NCI-H2227 (cell line): ENCODE results near the gene CHMP2B.

Experiments
- DNase-seq: peaks from one replicate; lab custom pipeline; 2025; ENCODE audit not compliant: unreplicated experiment; lab: John Stamatoyannopoulos, UW

The CHMP2B gene, protein sequence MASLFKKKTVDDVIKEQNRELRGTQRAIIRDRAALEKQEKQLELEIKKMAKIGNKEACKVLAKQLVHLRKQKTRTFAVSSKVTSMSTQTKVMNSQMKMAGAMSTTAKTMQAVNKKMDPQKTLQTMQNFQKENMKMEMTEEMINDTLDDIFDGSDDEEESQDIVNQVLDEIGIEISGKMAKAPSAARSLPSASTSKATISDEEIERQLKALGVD

DNA sequence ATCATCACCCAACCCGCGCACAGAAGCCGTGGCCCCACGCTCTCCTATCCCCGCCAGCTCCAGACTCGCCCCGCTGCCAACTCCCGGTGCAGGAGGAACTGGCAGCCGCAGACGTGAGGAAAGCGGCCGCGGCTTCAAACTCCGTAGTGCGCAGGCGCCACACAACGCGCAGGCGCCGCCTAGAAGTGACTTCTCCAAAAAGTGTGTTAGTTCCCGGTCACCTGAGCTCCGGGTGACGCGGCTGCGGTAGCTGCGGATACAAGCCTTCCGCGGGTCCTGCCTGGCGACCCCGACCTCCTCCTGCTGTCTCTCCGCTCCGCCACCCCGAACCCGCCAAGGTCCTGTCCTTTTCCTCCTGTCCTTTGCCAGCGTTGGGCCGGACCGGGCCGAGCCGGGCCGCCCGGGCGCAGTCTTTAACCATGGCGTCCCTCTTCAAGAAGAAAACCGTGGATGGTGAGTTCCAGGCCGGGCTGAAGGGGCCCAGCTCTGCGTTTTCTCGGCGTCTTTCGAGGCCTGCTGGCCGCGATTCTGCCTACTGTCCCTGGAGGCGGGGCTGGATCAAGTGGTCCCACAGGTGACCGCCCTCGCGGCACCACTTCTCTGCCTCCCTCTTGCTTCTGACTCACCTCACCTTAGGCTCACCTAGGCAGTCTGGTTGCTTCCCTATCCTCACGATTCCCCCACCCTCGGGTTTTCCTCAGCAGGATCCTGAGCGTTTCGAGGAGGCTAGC, at the start of gene CHMP2B:
TSS of gene CHMP2B (plus strand) at position 206 of the 731 bp plus-strand sequence. CDS start at position 420, 214 bp downstream.
- peak; percentile 90 for DNase-seq

DNA sequence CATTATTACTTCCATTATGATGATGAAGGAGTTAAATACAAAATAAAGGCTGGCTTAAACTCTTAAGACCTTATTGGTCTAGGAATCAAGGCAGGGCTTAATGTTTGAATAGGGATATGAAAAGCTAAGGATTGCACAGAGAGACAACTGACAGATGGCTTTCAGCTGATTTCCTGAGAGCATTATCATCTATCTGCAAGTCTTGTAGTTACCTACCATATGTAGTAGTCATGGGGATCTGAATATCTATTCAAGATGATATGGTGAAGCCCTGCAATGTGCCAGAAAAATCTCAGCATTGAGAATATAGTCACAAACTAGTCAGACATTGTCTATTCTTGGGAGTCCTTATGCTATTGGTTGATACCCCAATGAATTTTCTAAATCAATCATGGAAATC, 47.5 kb upstream of the CHMP2B start:
- DNase-seq, result no peak

DNA sequence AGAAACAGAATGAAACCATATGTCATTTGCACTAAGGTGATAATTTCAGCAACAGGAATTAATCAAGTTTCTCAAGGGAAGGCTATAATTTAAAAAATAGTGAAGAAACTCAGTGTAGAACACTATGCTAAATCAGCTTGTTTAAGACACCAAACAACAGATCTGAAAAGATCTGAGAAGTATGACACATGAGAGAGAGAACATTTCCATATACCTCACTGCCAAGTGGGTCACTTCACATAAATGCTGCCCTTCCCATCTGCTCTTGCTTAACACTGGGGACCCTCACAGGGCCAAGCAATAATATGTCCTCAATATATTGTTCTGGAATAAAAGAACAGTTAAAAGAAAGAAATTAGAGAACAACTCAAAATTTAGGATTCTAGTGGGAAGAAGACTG, 45.6 kb upstream of the CHMP2B start:
- no peak for DNase-seq

DNA sequence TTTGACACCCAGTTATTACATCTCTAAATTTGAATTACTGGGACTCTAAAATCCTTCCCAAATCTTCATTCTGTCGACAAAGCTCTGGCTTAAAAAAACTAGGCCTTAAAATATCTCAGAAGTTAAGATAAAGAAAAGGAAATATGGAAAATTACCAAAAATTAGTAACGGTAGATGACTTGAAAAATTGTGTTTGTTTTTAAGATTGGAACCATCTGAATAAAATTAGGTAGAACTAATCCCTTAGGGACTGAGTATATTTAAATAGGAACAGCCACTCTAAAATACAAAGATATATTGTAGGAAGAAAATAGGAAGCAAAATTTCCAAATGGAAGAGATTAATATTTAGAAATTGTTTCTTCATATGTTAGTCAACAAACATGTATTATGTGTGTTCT, 45.1 kb upstream of the CHMP2B start:
- no peak for DNase-seq

DNA sequence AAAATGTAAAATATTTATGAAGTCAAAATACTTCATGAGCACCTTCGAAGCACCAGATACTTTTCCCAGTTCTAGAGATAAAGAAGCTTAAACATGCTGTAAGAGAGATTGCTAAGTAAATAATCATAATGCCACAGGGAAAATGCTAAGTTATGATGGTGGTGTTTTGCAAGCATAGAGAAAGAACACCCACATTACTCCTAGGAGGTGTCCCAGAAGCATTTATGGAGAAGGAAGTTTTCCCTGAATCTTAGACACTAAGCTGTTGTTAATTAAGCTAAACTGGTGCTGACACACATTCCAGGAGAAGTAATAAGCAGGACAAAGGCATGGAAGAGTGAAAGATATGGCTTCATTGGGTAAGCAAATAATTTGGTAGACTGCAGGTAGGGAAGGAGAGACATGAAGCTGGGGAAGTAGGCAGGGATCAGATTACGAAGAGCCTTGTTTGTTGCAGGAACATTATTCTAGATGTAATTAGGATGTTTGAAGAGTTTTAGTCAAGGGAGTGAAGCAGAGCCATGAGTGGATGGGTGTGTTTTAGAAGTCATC, 40.4 kb upstream of the CHMP2B start:
- DNase-seq, result no peak

DNA sequence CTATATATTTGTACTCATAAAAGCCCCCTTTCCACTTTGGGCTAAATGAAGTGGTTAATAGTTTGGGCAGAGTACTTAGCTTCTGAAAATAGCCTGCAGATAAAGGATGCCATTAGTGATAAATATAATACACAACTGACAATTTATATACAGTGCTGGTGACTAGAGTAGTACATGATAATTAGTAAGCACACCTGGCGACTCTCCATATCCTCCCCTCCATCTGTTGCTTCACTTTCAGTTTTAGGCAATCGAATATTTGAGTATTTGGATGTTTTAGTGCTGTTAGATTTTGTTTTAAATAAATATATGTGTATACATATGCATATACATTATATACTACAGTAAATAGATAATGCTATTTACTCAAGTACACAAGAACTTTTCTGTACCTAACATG, 35.9 kb upstream of the CHMP2B start:
- DNase-seq, result no peak

DNA sequence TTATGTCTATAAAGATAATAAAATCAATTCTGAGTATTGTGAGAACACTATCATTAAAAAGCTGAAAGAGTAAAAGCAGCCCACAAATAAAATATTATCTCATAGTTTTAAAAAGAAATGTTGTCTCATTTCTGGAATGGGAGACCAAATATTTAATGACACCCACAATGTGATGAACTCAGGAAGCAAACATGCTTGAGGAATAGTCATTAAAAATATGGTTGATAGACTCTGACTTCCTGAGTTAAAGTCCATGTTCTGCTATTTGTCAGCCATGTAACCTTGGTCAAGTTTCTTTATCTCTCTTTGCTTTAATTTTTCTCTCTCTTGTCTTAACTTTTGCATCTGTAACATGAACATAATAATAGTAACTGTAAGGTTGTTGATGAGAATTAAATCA, 35.5 kb upstream of the CHMP2B start:
- DNase-seq, result no peak

DNA sequence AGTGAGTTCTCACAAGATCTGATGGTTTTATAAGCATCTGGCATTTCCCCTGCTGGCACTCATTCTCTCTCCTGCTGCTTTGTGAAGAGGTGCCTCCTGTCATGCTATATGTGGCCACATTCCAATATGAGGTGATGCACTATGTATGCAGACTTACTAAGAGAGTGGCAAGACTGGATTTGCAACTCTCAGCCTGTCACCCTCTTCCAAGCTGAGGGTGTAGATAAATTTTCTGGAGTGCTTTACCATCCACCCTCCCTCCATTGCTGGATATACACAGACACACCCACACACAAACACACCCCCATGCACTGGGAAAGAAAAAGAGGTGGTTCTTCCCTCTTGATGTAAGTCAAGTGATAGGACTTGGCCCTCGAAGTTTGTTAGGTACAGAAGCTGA, 30.2 kb upstream of the CHMP2B start:
- no peak for DNase-seq

DNA sequence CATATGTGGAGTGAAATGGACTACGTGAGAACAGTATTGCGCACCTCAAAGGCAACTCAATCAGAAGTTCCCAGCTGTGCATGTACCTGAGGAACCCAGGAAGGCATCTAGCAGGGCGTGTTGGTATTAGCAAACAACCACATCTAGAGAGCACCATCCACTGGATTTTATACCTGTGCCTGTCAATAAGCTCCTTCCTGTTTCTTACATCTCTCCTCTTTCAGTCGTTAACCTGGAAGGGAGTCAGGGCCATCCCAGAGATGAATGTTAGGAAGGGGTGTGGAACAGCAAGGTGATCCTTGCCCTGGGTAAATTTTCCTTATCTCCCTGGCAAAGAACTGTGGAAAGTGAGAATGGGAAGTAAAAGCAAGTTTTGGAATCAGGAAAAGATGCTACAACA, 29.6 kb upstream of the CHMP2B start:
- no peak for DNase-seq

DNA sequence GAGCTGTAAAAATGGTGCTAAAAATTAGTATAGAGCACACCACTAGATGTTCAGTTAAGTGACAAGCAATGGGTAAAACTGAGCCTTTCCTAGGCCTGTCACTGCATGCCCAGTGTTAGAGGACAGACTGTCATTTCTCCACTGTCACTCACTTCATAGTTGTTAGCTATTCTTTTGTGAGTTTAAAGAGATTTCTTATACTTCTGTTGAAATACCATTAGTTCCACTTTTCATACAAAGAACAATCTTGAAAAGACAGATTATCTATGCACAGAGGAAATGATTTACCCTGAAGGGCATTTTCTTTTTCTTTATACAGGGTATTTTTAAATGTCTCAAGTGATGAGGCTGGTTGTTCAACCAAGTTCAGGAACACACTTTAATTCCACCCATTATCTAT, 28.3 kb upstream of the CHMP2B start:
- DNase-seq, result no peak

DNA sequence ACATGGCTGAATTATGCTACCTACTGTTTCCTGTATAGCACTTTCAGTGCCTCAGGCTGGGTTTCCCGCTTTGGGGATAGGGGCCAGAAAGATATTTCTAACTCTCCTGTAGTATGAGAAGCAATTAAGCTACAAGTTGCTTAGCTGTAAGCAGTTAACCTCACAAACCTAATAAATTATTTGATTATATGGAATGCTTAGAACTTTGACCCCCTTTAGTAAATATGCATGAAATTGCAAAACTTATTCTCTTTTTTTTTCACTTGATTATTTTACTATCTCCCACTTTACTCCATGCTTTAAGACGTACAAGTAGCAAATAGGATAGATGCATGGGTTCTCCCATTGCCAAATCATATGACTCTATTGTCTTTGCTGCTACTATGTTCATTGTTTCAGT, 27.5 kb upstream of the CHMP2B start:
- DNase-seq, result no peak

DNA sequence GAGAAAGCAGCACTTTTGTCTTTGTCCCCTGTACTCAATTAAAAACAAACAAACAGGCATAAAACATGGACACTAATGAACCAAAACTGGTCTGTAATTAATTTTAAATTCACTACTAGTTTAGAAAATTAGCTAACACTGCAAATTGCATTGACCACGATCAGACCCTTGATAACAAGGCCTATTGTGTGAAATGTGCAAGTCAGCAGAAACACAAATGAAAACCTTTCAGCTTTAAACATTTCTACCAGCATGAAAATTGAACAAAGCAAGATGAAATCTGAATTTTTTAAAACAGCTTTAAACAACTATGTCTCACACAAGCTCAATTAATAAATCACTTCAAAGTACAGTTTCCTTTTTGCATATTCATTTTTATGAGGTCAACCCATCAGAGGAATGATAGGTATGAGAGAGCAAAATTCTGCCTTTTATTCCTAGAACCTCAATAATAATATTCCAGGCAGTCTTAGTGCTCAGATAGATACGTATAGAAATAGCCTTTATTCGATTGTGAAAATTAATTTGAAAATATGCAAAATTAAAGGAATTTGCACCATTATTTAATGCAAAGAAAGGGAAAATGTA, 27.0 kb upstream of the CHMP2B start:
- no peak for DNase-seq

DNA sequence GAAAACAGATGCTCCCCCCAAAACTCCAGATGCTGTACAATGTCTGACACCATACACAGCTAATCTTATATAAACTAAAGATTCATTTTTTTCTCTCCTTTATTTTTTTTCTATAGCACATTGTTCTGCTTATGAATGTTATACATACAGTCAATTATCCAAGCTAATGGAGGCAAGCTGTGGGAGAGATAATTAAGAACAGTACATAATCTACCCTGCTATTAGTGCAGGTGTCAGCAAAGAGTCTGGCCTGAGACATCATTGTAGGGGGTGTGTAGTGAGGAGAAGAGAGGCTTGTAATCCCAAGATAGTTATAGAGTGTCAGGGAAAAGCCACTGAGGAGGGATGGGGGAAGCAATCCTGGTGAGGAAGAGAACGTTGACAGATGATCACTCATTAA, 25.4 kb upstream of the CHMP2B start:
- DNase-seq, result no peak

DNA sequence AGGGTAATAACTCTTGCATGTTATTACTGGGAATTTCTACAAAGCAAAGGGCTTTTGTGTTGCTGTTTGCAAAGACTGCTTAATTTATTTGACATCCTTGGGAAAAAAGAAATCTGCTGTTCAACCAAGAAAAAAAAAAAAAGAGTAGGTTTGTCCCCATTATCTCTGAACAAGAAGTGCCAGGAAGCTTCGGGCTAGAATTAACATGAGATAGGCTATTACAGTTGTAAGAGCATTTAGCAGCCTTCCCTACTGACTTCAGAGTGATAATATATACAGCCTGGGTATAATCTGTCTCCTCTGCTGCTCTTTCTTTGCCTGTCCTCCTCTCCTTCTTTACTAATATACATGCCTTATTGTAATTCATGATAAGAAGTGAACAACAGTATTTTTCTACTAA, 23.3 kb upstream of the CHMP2B start:
- no peak for DNase-seq

DNA sequence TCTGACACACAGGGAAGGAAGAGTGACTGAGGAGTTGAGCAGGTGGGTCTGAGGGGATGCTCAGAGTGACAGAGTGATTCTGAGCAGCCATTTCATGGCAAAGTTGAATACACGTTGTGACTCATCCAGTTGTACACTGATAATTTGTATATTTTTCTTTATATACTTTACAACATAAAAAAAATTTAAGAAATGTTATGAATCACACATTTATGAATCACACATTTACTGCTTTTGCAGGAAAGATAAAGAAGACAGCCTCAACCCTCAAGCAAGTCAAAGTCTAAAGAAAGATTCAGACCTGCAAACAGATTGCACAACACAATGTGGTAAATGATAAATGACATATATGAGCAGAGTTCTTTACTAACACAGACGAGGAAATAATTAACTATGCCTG, 21.0 kb upstream of the CHMP2B start:
- no peak for DNase-seq

DNA sequence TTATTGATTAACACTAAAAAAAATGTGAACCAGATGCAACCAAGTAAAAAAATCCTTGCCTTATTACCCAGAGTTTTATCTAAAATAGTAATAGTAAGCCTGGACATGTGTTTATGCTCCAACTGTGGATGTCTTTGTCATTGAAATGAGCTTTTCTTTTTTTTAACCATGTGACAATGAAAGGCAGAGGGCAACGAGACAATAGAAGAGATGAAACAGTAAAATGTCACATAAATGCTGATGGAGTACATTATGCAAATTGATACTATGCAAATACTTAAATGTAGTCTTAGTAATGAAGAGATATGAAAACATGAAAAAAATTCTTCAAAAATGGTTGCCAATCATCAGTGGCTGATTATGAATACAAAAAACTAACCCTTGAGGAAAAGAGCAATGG, 20.5 kb upstream of the CHMP2B start:
- DNase-seq, result no peak

DNA sequence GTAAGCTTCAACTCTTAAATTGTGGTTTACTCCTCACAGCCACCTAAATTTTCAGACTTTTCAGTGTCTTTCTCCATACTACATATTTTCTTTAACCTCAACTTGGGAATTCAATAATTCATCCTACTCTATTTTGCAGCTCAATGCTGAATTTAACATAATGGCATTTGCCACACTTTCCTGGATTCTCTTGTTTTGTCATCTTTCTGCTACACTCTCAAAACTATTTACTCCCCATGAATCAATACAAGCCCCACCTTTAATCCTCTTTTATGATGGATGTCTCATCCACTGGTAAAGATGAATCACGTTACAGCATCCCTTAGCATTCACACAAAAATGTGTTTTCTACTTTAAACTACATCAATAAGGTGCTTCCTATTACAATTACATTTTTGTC, 19.6 kb upstream of the CHMP2B start:
- no peak for DNase-seq

DNA sequence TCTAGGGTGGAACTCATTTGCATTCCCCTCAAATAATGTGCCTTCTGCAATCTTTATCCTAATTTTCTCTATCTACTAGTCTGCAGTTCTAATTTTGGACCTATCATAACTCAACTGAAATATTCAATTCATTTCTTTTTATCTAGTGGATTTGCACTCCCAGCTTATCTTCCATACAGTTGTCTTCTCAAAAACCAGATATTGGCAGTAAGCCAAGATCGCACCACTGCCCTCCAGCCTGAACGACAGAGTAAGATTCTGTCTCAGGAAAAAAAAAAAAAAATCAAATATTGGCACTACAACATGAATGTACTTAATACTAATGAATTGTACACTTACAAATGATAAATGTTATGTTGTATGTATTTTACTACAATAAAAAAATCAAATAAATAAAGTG, 18.0 kb upstream of the CHMP2B start:
- DNase-seq, result no peak

DNA sequence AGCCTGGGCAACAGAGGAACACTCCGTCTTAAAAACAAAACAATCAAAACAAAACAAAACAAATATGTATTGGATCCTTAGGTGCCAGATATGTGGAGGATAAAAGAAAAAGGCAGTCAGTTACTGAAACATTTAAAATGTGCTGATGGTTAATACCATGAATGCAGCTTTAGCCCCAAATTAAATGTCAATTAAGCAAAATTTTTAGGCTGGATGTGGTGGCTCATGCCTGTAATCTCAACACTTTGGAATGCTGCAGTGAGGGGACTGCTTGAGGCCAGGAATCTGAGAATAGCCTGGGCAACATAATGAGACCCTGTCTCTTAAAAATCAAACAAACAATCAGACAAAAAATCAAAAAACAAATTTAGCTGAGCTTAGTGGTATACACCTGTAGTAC, 8.5 kb upstream of the CHMP2B start:
- DNase-seq, result no peak

DNA sequence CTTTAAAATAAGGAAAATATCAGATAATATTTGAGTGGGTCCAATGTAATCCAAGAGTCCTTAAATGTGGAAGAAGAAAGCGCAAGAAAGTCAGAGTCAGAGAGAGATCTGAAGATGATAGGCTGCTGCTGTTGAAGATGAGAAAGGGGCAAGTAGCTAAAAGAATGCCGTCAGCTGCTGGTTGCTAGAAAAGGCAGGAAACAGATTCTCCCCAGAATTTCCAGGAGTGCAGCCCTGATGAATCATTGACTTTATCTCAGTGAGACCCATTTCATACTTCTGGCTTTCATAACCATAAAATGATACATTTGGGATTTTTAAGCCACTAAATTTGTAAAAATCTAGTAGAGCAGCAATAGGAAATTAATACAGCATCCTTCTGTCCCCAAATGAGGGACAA, 7.5 kb upstream of the CHMP2B start:
- no peak for DNase-seq

DNA sequence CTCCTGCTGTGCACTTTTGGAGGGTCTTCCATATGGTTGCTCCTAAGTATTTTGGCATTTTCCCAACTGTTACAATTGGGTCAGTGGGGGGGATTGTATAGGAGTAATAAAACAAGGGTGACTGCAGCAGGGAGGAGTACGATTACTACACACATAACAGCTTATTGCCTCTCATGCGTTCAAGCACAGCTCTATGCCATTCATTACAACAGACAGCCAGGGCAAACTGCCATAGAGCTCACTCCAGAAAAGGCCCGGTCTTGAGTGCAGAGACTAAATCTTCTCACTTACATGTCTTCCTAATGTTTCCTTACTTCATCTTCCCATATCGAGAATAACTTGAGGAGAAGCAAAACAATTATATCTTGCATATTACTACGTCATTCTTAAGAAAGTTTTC, 1.4 kb upstream of the CHMP2B start:
- no peak for DNase-seq

DNA sequence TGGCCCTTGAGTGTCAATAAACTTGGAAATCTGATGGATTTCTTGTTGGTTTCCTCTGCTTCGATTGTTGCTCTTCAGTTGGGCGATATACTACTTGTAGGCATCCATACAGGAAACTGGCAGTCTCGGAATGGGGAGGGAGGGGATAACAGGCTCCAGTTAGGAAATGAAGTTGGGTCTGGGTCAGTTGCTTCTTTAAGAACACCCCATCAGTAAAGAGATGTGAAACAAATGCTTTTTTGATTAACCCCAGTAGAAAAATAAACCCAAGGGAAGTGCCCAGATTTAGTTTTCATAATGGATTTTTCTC, 681 bp downstream of the CHMP2B start:
- DNase-seq, result no peak

DNA sequence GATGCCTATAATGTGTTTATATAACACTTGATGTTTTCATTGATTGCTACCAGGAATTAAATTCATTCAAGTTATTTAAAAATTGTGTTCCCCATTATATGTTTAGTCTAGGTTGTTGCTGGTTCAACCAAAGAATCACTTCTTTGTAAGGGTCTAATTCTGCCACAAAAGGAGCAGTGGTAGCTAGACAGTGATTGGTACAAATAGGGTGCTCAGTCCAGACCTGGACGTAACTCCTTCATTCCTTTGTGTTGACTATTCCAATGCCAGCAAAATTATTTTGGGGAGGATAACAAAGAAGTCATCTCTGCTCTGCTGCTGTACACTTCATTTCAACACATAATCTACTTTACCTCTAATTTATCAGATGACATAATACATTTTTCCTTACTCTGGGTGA, 1.2 kb downstream of the CHMP2B start:
- no peak for DNase-seq
